Activated CD8-positive, alpha-beta memory T cell treated with anti-CD3 and anti-CD28 coated beads for 48 hours (primary cell): Measurements from ENCODE around the gene SOX15.

ENCODE experiments used
- DNase-seq, 3 experiments: peaks; one replicate each; pipeline ENCODE4 v3.0.0-alpha.2; 2020; ENCODE audit warnings: low read depth in 2 of 3, low spot score in 2 of 3

SOX15 gene

DNA sequence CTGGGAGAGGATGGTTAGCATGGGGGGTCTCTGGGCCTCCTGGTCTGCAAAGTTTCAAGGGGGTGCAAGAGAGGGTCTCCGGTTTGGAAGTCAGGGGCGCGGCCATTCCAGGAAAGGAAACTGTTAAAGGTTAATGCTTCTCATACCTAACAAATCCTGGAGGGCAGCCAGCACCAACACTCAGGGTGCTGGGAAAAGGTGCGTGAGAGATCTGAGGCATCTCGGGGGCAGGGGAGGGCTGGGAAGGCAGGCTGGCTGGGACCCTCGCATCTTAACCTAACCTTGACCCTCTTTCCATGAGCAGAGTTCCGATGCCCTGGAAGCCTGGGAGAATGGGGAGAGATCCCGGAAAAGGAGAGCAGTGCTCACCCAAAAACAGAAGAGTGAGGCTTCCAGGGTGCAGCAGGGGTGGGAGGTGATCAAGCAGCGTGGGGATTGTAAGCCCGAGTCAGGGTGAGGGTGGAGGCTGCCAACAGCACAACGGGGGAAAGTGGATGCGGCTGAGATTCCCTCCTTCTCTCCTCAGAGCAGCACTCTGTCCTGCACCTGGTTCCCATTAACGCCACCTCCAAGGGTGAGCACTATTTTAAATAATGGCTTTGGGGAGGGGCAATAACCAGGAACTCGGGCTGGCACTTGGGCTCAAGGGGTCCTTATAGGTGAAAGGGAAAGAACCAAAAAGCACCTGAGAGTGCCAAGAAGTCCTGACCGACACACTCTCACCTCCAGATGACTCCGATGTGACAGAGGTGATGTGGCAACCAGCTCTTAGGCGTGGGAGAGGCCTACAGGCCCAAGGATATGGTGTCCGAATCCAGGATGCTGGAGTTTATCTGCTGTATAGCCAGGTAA is 30.3 kb downstream of the SOX15 start:
- no peak for DNase-seq

DNA sequence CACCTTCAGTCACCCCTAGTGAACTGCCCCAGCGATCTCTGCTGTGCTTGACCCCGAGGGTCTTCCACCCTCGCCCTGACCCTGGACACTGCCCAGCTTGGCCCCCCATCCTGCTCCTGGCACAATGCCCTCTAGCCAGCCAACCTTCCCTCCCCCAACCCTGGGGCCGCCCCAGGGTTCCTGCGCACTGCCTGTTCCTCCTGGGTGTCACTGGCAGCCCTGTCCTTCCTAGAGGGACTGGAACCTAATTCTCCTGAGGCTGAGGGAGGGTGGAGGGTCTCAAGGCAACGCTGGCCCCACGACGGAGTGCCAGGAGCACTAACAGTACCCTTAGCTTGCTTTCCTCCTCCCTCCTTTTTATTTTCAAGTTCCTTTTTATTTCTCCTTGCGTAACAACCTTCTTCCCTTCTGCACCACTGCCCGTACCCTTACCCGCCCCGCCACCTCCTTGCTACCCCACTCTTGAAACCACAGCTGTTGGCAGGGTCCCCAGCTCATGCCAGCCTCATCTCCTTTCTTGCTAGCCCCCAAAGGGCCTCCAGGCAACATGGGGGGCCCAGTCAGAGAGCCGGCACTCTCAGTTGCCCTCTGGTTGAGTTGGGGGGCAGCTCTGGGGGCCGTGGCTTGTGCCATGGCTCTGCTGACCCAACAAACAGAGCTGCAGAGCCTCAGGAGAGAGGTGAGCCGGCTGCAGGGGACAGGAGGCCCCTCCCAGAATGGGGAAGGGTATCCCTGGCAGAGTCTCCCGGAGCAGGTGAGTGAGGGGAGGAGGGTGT is 31.2 kb downstream of the SOX15 start, which contains the start of gene TNFSF13:
TSS of gene TNFSF13 (plus strand) at position 207 of the 776 bp plus-strand sequence. CDS start at position 497, 290 bp downstream.
- DNase-seq: no peak

DNA sequence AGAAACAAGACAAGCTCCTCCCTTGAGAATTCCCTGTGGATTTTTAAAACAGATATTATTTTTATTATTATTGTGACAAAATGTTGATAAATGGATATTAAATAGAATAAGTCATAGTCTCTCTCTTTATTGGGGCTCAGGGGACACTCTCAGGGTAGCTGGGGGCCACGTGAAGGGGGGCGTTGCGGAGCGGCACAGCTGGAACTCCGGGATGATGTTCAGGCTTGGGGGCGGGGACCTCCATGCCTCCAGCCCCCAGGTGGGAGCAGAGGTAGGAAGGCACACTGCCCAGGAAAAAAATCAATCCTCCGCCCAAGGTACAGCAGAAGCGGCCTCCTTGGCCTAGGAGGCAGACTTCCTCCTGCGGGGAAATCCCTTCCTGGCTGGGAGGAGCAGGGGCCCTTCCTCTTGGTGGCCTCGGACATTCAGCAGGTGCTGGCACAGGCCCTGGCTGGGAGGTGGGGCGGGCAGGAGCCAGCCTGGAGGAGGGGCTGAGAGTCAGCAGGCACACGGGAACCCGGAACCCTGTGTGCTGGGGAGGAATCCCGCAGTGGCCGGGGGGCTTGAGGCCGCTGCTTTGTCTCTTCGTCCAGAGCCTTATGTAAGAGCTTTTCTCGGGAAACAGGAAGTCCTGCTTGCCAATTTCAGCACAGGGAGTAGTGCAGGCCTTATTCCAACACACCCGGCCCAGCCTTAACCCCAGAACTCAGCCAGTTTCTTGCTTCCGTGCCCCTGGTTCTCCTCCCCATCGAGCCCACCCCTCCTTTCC is 31.9 kb downstream of the SOX15 start:
- no peak for DNase-seq

DNA sequence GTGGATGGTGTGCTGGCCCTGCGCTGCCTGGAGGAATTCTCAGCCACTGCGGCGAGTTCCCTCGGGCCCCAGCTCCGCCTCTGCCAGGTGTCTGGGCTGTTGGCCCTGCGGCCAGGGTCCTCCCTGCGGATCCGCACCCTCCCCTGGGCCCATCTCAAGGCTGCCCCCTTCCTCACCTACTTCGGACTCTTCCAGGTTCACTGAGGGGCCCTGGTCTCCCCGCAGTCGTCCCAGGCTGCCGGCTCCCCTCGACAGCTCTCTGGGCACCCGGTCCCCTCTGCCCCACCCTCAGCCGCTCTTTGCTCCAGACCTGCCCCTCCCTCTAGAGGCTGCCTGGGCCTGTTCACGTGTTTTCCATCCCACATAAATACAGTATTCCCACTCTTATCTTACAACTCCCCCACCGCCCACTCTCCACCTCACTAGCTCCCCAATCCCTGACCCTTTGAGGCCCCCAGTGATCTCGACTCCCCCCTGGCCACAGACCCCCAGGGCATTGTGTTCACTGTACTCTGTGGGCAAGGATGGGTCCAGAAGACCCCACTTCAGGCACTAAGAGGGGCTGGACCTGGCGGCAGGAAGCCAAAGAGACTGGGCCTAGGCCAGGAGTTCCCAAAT is 32.6 kb downstream of the SOX15 start:
- DNase-seq: no peak

DNA sequence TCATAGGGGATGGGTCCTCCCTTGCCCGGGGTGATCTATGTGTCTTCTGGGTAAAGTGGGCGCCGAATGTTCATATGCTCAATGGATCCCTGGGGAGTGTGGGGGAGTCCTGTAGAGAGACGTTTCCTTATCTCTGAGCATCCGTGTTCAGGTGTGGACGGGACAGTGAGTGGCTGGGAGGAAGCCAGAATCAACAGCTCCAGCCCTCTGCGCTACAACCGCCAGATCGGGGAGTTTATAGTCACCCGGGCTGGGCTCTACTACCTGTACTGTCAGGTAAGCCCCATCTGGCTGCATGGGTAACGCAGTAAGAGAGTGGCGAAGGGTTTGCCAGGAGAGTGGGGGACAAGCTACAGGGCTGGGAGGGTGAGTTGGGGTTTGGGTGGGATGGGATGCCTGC is 33.3 kb downstream of the SOX15 start:
- DNase-seq: no peak

DNA sequence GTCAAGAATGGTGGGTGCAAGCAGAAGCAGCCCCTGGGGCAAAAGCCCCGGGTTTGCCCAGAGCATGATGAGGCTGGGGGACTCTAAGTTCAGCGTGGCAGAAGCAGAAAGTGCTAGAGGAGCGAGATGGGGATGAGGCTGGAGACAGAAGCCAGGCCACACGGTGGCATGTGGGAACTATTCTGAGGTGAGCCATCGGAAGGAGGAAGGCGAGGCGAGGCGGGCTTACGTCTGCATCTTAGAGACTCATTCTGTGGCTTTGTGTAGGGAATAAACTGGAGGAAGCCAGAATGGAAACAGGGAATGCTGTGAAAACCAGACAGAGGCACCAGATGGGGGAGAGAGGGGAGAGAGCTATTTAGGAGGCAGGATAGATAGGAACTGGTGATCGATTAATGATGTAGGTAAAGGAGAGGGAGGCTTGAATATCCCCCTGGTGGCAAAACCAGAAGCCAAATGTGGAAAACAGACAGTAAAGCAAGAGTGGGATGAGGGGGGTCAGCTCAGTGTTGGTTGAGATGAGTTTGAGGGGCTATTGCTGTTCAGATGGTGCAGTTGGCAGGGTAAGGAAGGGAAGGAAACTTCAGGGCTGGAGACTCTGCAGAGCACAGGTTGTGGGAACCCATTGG is 34.5 kb downstream of the SOX15 start:
- DNase-seq: no peak

DNA sequence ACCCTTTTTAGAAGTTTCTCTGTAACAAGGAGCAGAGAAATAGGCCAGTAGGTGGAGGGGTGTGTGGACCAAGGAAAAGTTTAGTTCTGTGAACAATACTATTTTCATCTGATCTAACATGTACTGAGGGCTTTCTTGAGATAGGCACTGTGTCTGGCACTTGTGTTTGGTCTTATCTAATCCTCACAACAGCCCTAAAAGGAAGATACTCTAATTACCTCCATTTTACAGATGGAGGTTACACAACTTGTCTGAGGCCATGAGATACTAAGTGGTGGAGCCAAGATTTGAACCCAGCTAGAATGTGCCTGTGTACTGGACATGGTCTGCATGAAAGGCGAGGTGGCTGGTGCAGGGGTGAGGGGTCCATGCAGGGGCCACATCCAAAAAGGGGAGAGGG is 36.5 kb downstream of the SOX15 start:
- DNase-seq: no peak

DNA sequence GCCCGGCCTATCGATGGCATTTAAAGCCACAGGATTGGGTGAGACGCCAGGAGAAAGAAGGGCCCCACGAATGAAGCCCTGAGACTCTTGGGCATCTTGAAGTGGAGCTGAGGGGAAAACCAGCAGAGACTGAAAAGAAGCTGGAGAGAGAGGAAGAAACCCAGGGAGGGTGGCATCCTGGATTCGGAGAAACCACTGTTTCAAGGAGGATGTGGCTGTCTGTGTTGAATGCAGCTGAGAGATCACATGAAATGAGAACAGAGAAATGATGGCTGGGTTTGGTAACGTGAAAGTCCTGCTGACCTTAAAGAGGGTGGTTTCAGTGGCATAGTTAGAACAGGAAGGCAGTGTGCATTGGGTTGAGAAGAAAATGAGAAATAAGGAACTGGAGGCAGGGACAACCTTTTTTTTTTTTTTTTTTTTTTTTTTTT is 37.3 kb downstream of the SOX15 start:
- DNase-seq: no peak

DNA sequence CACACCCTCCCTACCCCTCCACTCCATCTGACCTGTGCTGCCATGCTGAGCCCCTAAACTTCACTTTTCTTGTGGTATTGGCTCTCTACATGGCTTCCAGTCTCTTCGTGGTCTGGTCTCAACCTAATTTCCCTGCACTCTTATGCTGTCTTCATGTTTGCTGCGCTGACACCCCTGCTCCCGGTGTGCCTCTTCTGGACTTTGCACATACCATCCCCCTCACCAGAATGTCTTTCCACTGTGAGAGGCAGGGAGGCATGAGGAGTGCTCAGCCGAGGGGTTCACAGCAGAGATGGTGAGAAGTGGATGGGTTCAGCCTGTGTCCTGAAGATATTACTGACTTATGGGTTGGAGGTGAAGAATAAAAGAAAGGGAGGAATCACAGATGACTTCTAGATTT is 38.5 kb downstream of the SOX15 start:
- no peak for DNase-seq

DNA sequence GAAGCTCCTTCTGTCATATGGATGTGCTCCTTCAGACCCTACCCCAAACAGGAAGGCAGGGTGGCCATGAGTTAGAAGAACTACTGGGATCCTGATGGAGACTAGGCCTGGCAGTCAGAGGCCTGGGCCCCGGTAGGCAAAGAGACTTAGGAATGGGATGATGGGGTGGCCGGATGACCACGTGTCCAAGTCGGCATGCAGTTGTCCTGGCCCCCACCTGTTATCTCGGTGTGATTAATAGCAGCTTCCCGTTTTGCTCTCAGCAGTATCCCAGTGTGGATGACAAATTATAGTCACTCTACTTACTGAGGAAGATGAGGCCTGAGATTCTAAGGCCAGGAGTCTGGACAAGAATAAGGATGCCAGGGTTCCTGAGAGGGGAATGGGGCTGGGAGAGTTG is 39.5 kb downstream of the SOX15 start:
- no peak for DNase-seq

DNA sequence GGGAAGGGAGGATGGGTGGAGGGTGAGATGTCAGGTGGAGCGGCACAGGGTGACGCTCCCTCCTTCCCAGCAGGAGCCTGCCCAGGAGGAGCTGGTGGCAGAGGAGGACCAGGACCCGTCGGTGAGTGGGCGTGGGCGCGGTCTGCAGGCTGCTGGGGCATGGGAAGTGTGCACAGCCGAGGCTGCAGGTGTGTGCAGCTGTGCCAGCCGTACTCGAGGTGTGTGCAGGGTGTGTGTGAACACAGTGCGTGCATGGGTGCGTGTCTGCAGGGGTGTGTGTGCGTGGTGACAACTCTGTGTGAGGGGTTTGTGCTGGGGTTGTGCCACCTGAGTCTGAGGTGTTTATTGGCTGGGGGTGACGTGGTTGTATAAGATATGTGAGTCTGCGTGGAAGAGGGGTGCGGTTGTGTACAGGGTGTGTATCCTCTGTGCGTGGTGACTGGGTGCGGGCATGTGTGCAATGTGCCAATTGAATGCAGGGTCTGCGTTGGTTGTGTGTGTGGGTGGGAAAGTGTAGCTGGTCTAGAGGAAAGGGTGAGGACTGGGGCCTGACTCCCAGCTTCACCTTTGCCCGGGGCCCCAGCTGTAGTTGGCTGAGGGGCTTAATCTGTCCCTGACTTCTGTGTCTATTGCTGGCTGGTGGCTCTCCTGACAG is 40.4 kb downstream of the SOX15 start:
- DNase-seq: no peak

DNA sequence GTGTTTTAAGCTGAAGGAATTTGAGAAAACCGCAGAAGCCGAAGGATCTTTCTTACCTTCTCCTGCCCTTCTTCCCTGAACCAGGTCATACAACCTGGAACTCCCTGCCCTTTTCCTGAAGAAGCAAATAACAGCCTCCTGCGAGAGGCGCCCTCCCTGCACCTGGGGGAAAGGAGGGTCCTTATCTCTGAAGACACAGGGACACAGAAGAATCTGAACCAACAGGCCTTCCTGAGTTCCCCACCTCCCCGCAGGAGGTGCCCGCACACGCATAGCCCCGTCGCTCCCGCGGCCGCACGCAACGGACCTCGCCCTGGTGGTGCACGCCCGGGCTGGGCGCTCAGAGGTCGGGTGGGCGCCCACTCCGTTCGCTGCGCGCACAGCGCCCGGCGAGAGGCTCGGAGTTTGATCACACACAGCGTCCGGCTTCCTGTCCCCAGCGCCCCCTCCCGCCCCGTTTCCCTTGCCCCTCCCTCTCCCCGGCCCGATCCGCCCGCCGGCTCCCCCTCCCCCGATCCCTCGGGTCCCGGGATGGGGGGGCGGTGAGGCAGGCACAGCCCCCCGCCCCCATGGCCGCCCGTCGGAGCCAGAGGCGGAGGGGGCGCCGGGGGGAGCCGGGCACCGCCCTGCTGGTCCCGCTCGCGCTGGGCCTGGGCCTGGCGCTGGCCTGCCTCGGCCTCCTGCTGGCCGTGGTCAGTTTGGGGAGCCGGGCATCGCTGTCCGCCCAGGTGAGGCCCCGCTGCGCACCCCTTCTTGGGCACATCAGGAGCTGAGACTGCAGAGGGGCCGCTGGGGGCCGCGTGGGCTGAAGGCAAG is 41.1 kb downstream of the SOX15 start, which contains the start of gene TNFSF12:
TSS of gene TNFSF12 (plus strand) at position 474 of the 816 bp plus-strand sequence. CDS start at position 570, 96 bp downstream.
- peak in 1 of 3 experiments; percentile 45 for DNase-seq

DNA sequence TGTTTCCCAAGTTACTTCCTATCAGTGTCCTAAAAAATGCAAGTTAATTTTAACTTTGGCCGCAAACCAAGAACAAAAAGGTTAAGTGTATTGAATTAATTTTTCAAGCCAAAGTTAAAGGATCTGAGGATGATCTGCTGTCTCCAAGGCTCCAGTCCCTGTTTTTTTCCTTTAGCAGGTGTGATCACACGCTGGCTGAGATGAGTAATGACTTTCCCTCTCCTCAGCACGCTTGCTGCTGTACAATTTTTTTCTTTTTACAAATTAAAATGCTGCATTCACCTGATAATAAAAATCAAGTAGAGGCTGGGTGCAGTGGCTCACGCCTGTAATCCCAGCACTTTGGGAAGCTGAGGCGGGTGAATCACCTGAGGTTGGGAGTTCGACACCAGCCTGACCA is 45.0 kb downstream of the SOX15 start:
- no peak for DNase-seq

DNA sequence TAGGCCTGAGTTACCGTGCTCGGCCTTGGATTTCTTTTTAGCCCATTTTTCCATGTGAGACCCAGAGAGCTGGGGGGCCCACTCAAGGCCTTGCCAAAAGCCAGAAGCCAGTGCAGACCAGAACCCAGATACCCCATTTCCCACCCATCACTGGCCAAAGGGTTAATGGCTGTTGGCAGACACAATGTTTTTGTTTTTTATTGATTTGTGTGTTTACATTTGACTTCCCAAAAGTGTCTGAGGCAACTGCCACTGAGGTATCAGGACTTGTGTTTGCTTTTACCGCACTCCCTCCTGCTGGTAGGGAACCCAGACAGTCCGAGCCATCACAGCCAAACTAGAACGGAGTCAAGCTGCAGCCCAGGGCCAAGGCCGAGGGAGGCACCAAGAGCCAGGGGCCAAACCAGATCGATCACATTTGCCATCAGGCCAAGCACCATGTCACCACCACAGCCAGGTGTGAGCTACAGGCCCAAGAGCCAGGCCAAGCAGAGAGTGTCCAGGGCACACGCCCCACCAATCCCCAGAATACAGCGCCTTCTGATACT is 48.7 kb downstream of the SOX15 start:
- no peak for DNase-seq

DNA sequence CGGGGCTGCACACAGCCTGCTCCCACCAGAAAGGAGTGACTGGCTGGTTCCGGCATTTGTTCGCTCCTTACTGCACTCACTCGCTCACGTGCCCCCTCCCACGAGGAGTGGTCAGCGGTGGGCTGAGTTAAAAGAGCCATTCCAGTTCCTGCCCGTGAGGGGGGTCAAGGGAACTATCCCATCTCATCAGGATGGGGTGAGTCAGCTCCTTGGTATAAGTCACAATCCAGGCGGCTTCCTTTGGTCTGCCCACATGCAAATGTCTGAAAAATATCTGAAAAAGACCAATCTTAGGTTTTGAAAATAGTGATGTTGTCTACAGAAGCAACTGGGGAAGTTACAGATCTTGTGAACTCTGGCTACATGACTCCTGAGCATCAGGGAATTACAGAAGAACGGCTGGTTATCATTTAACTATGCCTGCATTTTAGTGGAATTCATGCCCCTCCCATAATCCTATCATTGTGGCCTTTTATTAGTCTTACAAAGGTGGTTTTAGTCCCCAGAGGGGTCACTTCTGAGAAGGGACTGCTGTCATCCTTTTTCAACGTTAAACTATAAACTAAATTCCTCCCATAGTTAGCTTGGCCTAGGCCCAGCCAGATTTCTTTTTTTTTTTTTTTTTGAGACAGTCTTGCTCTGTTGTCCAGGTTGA is 50.9 kb downstream of the SOX15 start:
- DNase-seq: no peak
